ENCODE data around the gene RHBDF2.

RHBDF2 gene

GRCh38 chr17:76499267-76499667, 2.0 kb downstream of the RHBDF2 start:
- Mint-ChIP-seq H3K4me3 (peak overlapping the region; percentile 87), H3K9me3 (no peaks in the 10 kb centered on the region), H3K36me3 (ENCODE audit: insufficient read depth) (peaks cover 14% of the 10 kb centered on the region), H3K4me1 (peaks cover 49% of the 10 kb centered on the region), H3K27me3 (no peaks in the 10 kb centered on the region), H3K27ac (ENCODE audit: low read depth) (peak overlapping the region; percentile 95)
- DNase-seq (ENCODE audit: low spot score in 2 of 2) (no peak), ATAC-seq (replicated peaks; ENCODE audit: extremely low read depth, poor library complexity, severe bottlenecking) (no peak)

- Mint-ChIP-seq H3K27ac (ENCODE audit: low read depth) (peak overlapping the region; percentile 95), H3K27me3 (no peaks in the 10 kb centered on the region), H3K36me3 (ENCODE audit: insufficient read depth) (peaks cover 15% of the 10 kb centered on the region), H3K4me1 (peaks cover 51% of the 10 kb centered on the region), H3K9me3 (no peaks in the 10 kb centered on the region), H3K4me3 (peak overlapping the region; percentile 87)
- DNase-seq (ENCODE audit: low spot score in 2 of 2) (no peak), ATAC-seq (replicated peaks; ENCODE audit: extremely low read depth, poor library complexity, severe bottlenecking) (peak; percentile 11)
Measured at GRCh38 chr17:76498876-76499251, 2.4 kb downstream of the RHBDF2 start.

GRCh38 chr17:76497979-76498875, 3.0 kb downstream of the RHBDF2 start:
- ATAC-seq (replicated peaks; ENCODE audit: extremely low read depth, poor library complexity, severe bottlenecking) (no peak), DNase-seq (ENCODE audit: low spot score in 2 of 2) (no peak)
- peak overlapping the region; percentile 95 for H3K27ac Mint-ChIP-seq (ENCODE audit: low read depth)
- H3K36me3 Mint-ChIP-seq (ENCODE audit: insufficient read depth) = peaks cover 17% of the 10 kb centered on the region
- H3K27me3 Mint-ChIP-seq = no peaks in the 10 kb centered on the region
- peaks cover 57% of the 10 kb centered on the region for H3K4me1 Mint-ChIP-seq
- H3K4me3 Mint-ChIP-seq = peak overlapping the region; percentile 87
- no peaks in the 10 kb centered on the region for H3K9me3 Mint-ChIP-seq

GRCh38 chr17:76497699-76497978, 3.6 kb downstream of the RHBDF2 start:
- peak overlapping the region; percentile 95 for H3K27ac Mint-ChIP-seq (ENCODE audit: low read depth)

GRCh38 chr17:76496464-76496863, 4.8 kb downstream of the RHBDF2 start:
- peak overlapping the region; percentile 95 for H3K27ac Mint-ChIP-seq (ENCODE audit: low read depth)
- H3K36me3 Mint-ChIP-seq (ENCODE audit: insufficient read depth) = peaks cover 14% of the 10 kb centered on the region
- no peak for ATAC-seq (replicated peaks; ENCODE audit: extremely low read depth, poor library complexity, severe bottlenecking)

More at GRCh38 chr17:76497699-76497978, 3.6 kb downstream of the RHBDF2 start:
- peaks cover 17% of the 10 kb centered on the region for H3K36me3 Mint-ChIP-seq (ENCODE audit: insufficient read depth)
- no peaks in the 10 kb centered on the region for H3K27me3 Mint-ChIP-seq
- H3K4me3 Mint-ChIP-seq = no peak overlapping the region
- peaks cover 63% of the 10 kb centered on the region for H3K4me1 Mint-ChIP-seq
- DNase-seq (ENCODE audit: low spot score in 2 of 2) (no peak), ATAC-seq (replicated peaks; ENCODE audit: extremely low read depth, poor library complexity, severe bottlenecking) (no peak)
- H3K9me3 Mint-ChIP-seq = no peaks in the 10 kb centered on the region

GRCh38 chr17:76495663-76496400, 5.4 kb downstream of the RHBDF2 start:
- ATAC-seq (replicated peaks; ENCODE audit: extremely low read depth, poor library complexity, severe bottlenecking) (no peak), DNase-seq (ENCODE audit: low spot score in 2 of 2) (no peak)
- Mint-ChIP-seq H3K27ac (ENCODE audit: low read depth) (peak overlapping the region; percentile 95), H3K27me3 (no peaks in the 10 kb centered on the region), H3K36me3 (ENCODE audit: insufficient read depth) (peaks cover 14% of the 10 kb centered on the region), H3K4me1 (peaks cover 68% of the 10 kb centered on the region), H3K9me3 (no peaks in the 10 kb centered on the region), H3K4me3 (peak overlapping the region; percentile 42)

More at GRCh38 chr17:76496464-76496863, 4.8 kb downstream of the RHBDF2 start:
- Mint-ChIP-seq H3K4me1 (peaks cover 67% of the 10 kb centered on the region), H3K27me3 (no peaks in the 10 kb centered on the region), H3K9me3 (no peaks in the 10 kb centered on the region), H3K4me3 (peak overlapping the region; percentile 42)
- no peak for DNase-seq (ENCODE audit: low spot score in 2 of 2)

- H3K4me3 Mint-ChIP-seq = peak overlapping the region; percentile 94
- peaks cover 55% of the 10 kb centered on the region for H3K4me1 Mint-ChIP-seq
- H3K27me3 Mint-ChIP-seq = no peaks in the 10 kb centered on the region
- H3K36me3 Mint-ChIP-seq (ENCODE audit: insufficient read depth) = peaks cover 7% of the 10 kb centered on the region
- peak overlapping the region; percentile 95 for H3K27ac Mint-ChIP-seq (ENCODE audit: low read depth)
- DNase-seq (ENCODE audit: low spot score in 2 of 2) (peak; percentile 35 to 52), ATAC-seq (replicated peaks; ENCODE audit: extremely low read depth, poor library complexity, severe bottlenecking) (peak; percentile 75)
- no peaks in the 10 kb centered on the region for H3K9me3 Mint-ChIP-seq
Measured at GRCh38 chr17:76493505-76494167, 7.6 kb downstream of the RHBDF2 start.

GRCh38 chr17:76492989-76493501, 8.2 kb downstream of the RHBDF2 start:
- H3K4me1 Mint-ChIP-seq = peaks cover 51% of the 10 kb centered on the region
- peaks cover 6% of the 10 kb centered on the region for H3K36me3 Mint-ChIP-seq (ENCODE audit: insufficient read depth)
- peak overlapping the region; percentile 95 for H3K27ac Mint-ChIP-seq (ENCODE audit: low read depth)
- ATAC-seq (replicated peaks; ENCODE audit: extremely low read depth, poor library complexity, severe bottlenecking) (peak; percentile 44), DNase-seq (ENCODE audit: low spot score in 2 of 2) (no peak)
- H3K27me3 Mint-ChIP-seq = no peaks in the 10 kb centered on the region
- H3K4me3 Mint-ChIP-seq = peak overlapping the region; percentile 94
- no peaks in the 10 kb centered on the region for H3K9me3 Mint-ChIP-seq

- no peaks in the 10 kb centered on the region for H3K9me3 Mint-ChIP-seq
- DNase-seq (ENCODE audit: low spot score in 2 of 2) (no peak), ATAC-seq (replicated peaks; ENCODE audit: extremely low read depth, poor library complexity, severe bottlenecking) (no peak)
- H3K27me3 Mint-ChIP-seq = no peaks in the 10 kb centered on the region
- peak overlapping the region; percentile 94 for H3K4me3 Mint-ChIP-seq
- peaks cover 45% of the 10 kb centered on the region for H3K4me1 Mint-ChIP-seq
- H3K27ac Mint-ChIP-seq (ENCODE audit: low read depth) = peak overlapping the region; percentile 95
- peaks cover 9% of the 10 kb centered on the region for H3K36me3 Mint-ChIP-seq (ENCODE audit: insufficient read depth)
Measured at GRCh38 chr17:76492123-76492988, 8.9 kb downstream of the RHBDF2 start.

- ATAC-seq (replicated peaks; ENCODE audit: extremely low read depth, poor library complexity, severe bottlenecking) (no peak), DNase-seq (ENCODE audit: low spot score in 2 of 2) (no peak)
- H3K4me3 Mint-ChIP-seq = peak overlapping the region; percentile 94
- peak overlapping the region; percentile 95 for H3K27ac Mint-ChIP-seq (ENCODE audit: low read depth)
- peaks cover 37% of the 10 kb centered on the region for H3K4me1 Mint-ChIP-seq
- no peaks in the 10 kb centered on the region for H3K27me3 Mint-ChIP-seq
- no peaks in the 10 kb centered on the region for H3K9me3 Mint-ChIP-seq
- H3K36me3 Mint-ChIP-seq (ENCODE audit: insufficient read depth) = peaks cover 12% of the 10 kb centered on the region
Measured at GRCh38 chr17:76491271-76492122, 9.7 kb downstream of the RHBDF2 start.

- H3K4me3 Mint-ChIP-seq = no peak overlapping the region
- peaks cover 43% of the 10 kb centered on the region for H3K4me1 Mint-ChIP-seq
- DNase-seq (ENCODE audit: low spot score in 2 of 2) = no peak
- peaks cover 13% of the 10 kb centered on the region for H3K36me3 Mint-ChIP-seq (ENCODE audit: insufficient read depth)
- peak overlapping the region; percentile 95 for H3K27ac Mint-ChIP-seq (ENCODE audit: low read depth)
- no peaks in the 10 kb centered on the region for H3K27me3 Mint-ChIP-seq
- no peaks in the 10 kb centered on the region for H3K9me3 Mint-ChIP-seq
- ATAC-seq (replicated peaks; ENCODE audit: extremely low read depth, poor library complexity, severe bottlenecking) = no peak
Measured at GRCh38 chr17:76490112-76490710, 11.0 kb downstream of the RHBDF2 start.
